Psoas muscle (tissue), 8 donors: ENCODE measurements around the gene NAV2. TPM values are rescaled to one million over a fixed set of nuclear protein-coding genes. Genes with fewer than 3 reads are reported as not detected.

ENCODE experiments used
- ATAC-seq, 4 donors: fragments of 200-7000 bp; cut with Tn5 transposase; one replicate each; pipeline ENCODE4 v1.9.1; 2020; ENCODE audit warnings: moderate library complexity in 3 of 4, mild to moderate bottlenecking in 2 of 4
- DNase-seq, 2 donors: peaks; one replicate each; pipeline ENCODE4 v3.0.0-alpha.2; 2020
- H3K27ac ChIP-seq: fragments of 200-600 bp; one replicate; pipeline ENCODE4 v1.8.0; 2022
- H3K27me3 ChIP-seq, 3 donors: fragments of 200-600 bp in 1 of 3; one replicate each; pipeline versions ENCODE4 v1.6.1 to v1.8.0; 2013 to 2022; ENCODE audit warnings: low read length in 2 of 3, mild to moderate bottlenecking in 2 of 3, moderate library complexity in 1 of 3; ENCODE audit not compliant: insufficient read depth in 3 of 3
- H3K36me3 ChIP-seq, 2 donors: fragments of 200-600 bp in 1 of 2; one replicate each; pipeline versions ENCODE4 v1.6.1 to v1.8.0; 2013 to 2022; ENCODE audit warnings: low read depth in 1 of 2, mild to moderate bottlenecking in 1 of 2, moderate library complexity in 1 of 2; ENCODE audit not compliant: insufficient read depth in 1 of 2
- H3K4me1 ChIP-seq: fragments of 200-600 bp; one replicate; pipeline ENCODE4 v1.8.0; 2022
- H3K4me3 ChIP-seq: fragments of 200-600 bp; one replicate; pipeline ENCODE4 v1.8.0; 2022; ENCODE audit warnings: mild to moderate bottlenecking
- H3K9me3 ChIP-seq: fragments of 200-600 bp; one replicate; pipeline ENCODE4 v1.8.0; 2022
- CTCF ChIP-seq: fragments of 200-600 bp; IDR thresholded peaks from one replicate; pipeline ENCODE4 v1.8.0; 2022; ENCODE audit warnings: antibody characterized with exemption
- WGBS, 3 donors: extraction: QIAGEN DNeasy Blood & Tissue Kit; methylation state at CpG; one replicate each; pipeline versions ENCODE4 v1.1.6 to v1.1.7; 2013; 5-methylcytosine and 5-hydroxymethylcytosine counted together
- intact Hi-C, 2 donors: fragments of 100-400 bp; cut with DNase I; formaldehyde crosslinking; loops; one replicate each; pipeline versions ENCODE4 v1.11.0 to v1.14.2; 2022
- polyA plus RNA-seq, 3 donors: library from polyadenylated mRNA; stranded (reverse); fragments of 200-250 nt; gene quantifications; one replicate each; pipeline ENCODE4 v1.2.3, GENCODE V29; 2013
- total RNA-seq, 4 donors: library from RNA; stranded (reverse); fragmentation: NEBNext Ultra II Directional in 2 of 4; extraction: Animal tissue kit (Norgen Biotek cat#: 25700) in 2 of 4; gene quantifications; one replicate each; pipeline versions ENCODE4 v1.2.1 to v1.2.4, GENCODE V29; 2021 to 2023
- donor health status: healthy with polysubstance abuse.
- donor health status: DM: no; HTN: no; CAD: no; lungs with moderate emphysema.
- donor health status: Bipolar disorder and iron deficiency.
- donor health status: healthy.
- donor health status: DM: yes; HTN: yes; CAD: no.
- donor health status: DM: no; HTN: no; CAD: no.
- donor health status: DM: no; HTN: no; CAD: no.
- donor health status: DM: yes; HTN: yes; CAD: no.

NAV2 gene
- total and polyA plus RNA-seq, 7 donors: 0.68 to 21.8 (median 2.9) TPM

- DNase-seq (no peak), ATAC-seq (peak in 3 of 4 donors; percentile 26 to 50 (median 32))
- Histone ChIP-seq H3K9me3 (no peaks in the 10 kb centered on the region), H3K4me1 (peaks cover 27% of the 10 kb centered on the region), H3K27me3 (no peaks in the 10 kb centered on the region), H3K4me3 (no peak overlapping the region), H3K27ac (peak overlapping the region; percentile 36), H3K36me3 (no peaks in the 10 kb centered on the region)
- intact Hi-C loops: no loop called here
- no peak for TF ChIP-seq CTCF
- 41 to 72% (median 50%) methylated on average over 4 of the region's 4 CpGs for WGBS, 3 donors
Observed at GRCh38 chr11:20017320-20017719, 304.7 kb downstream of the NAV2 start.

- Histone ChIP-seq H3K9me3 (no peaks in the 10 kb centered on the region), H3K27ac (no peak overlapping the region), H3K27me3 (no peaks in the 10 kb centered on the region), H3K4me3 (no peak overlapping the region), H3K4me1 (peaks cover 22% of the 10 kb centered on the region), H3K36me3 (no peaks in the 10 kb centered on the region)
- TF ChIP-seq CTCF: no peak
- 62 to 83% (median 71%) methylated on average over 3 of the region's 3 CpGs for WGBS, 3 donors
- DNase-seq: no peak
- no peak for ATAC-seq
- intact Hi-C loops: no loop called here
Observed at GRCh38 chr11:20020198-20020597, 307.6 kb downstream of the NAV2 start.

GRCh38 chr11:20020716-20021115 is 308.1 kb downstream of the NAV2 start:
- no peaks in the 10 kb centered on the region for H3K27me3 ChIP-seq
- TF ChIP-seq CTCF: no peak
- intact Hi-C loops: no loop called here
- DNase-seq: no peak
- 91 to 93% (median 93%) methylated on average over 4 of the region's 4 CpGs for WGBS, 3 donors
- H3K36me3 ChIP-seq: no peaks in the 10 kb centered on the region
- H3K4me3 ChIP-seq: no peak overlapping the region
- peaks cover 22% of the 10 kb centered on the region for H3K4me1 ChIP-seq
- H3K27ac ChIP-seq: no peak overlapping the region
- H3K9me3 ChIP-seq: no peaks in the 10 kb centered on the region
- ATAC-seq: no peak

GRCh38 chr11:20021212-20021611 is 308.6 kb downstream of the NAV2 start:
- Histone ChIP-seq H3K36me3 (no peaks in the 10 kb centered on the region), H3K9me3 (no peaks in the 10 kb centered on the region), H3K4me3 (no peak overlapping the region), H3K27me3 (no peaks in the 10 kb centered on the region), H3K27ac (no peak overlapping the region), H3K4me1 (peaks cover 22% of the 10 kb centered on the region)
- no peak for ATAC-seq
- DNase-seq: no peak
- intact Hi-C loops: no loop called here
- no peak for TF ChIP-seq CTCF
- WGBS, 3 donors: 90 to 93% (median 93%) methylated on average over 4 of the region's 4 CpGs

GRCh38 chr11:20021771-20022362 is 309.2 kb downstream of the NAV2 start:
- Histone ChIP-seq H3K36me3 (no peaks in the 10 kb centered on the region), H3K9me3 (no peaks in the 10 kb centered on the region), H3K27ac (no peak overlapping the region), H3K4me3 (no peak overlapping the region), H3K27me3 (no peaks in the 10 kb centered on the region), H3K4me1 (peaks cover 22% of the 10 kb centered on the region)
- TF ChIP-seq CTCF: no peak
- ATAC-seq: no peak
- WGBS, 3 donors: 83 to 84% (median 84%) methylated on average over 4 of the region's 4 CpGs
- intact Hi-C loops: no loop called here
- DNase-seq: no peak
